HEK293 (cell line): ENCODE measurements around the gene ABHD4.

ENCODE experiments used
- KLF8 ChIP-seq: fragments of 450-650 bp; formaldehyde crosslinking; IDR thresholded peaks from 2 replicates; pipeline ENCODE4 v1.5.1; 2016; ENCODE audit warnings: missing biosample characterization, missing genetic modification characterization
- ZBTB1 ChIP-seq: fragments of 450-650 bp; formaldehyde crosslinking; IDR thresholded peaks from 2 replicates; pipeline ENCODE4 v1.5.1; 2016; ENCODE audit warnings: missing biosample characterization, missing genetic modification characterization

GRCh38 chr14:22552827-22553076 lies 45.3 kb upstream of the ABHD4 start:
- TF ChIP-seq KLF8 (tag by site-specific recombination) (no peak), ZBTB1 (tag by site-specific recombination) (no peak)
